ENCODE measurements around the gene PAX7.

PAX7 gene

GRCh38 chr1:18711536-18712251, 81.0 kb downstream of the PAX7 start:
- DNase-seq, result no peak

- no peak for DNase-seq
Observed at GRCh38 chr1:18712252-18712600, 81.6 kb downstream of the PAX7 start.

- no peak for DNase-seq
Observed at GRCh38 chr1:18714404-18715175, 83.9 kb downstream of the PAX7 start.

- DNase-seq, result no peak
Observed at GRCh38 chr1:18716112-18716784, 85.6 kb downstream of the PAX7 start.

- DNase-seq, result no peak
Observed at GRCh38 chr1:18716785-18717678, 86.4 kb downstream of the PAX7 start.

- DNase-seq, result no peak
Observed at GRCh38 chr1:18719786-18720451, 89.3 kb downstream of the PAX7 start.

- no peak for DNase-seq
Observed at GRCh38 chr1:18721041-18721440, 90.4 kb downstream of the PAX7 start.

- no peak for DNase-seq
Observed at GRCh38 chr1:18721776-18722175, 91.1 kb downstream of the PAX7 start.

- DNase-seq, result no peak
Observed at GRCh38 chr1:18722270-18722669, 91.6 kb downstream of the PAX7 start.

- no peak for DNase-seq
Observed at GRCh38 chr1:18723206-18723605, 92.6 kb downstream of the PAX7 start.

- DNase-seq, result no peak
Observed at GRCh38 chr1:18723701-18724411, 93.2 kb downstream of the PAX7 start.

- no peak for DNase-seq
Observed at GRCh38 chr1:18724801-18725200, 94.2 kb downstream of the PAX7 start.

GRCh38 chr1:18725231-18725895, 94.7 kb downstream of the PAX7 start:
- no peak for DNase-seq

GRCh38 chr1:18726368-18726767, 95.7 kb downstream of the PAX7 start:
- no peak for DNase-seq

- DNase-seq, result no peak
Observed at GRCh38 chr1:18727956-18728355, 97.3 kb downstream of the PAX7 start.

GRCh38 chr1:18730321-18730720, 99.7 kb downstream of the PAX7 start:
- DNase-seq, result no peak

GRCh38 chr1:18731148-18731547, 100.5 kb downstream of the PAX7 start:
- no peak for DNase-seq

- no peak for DNase-seq
Observed at GRCh38 chr1:18731591-18732235, 101.1 kb downstream of the PAX7 start.

- no peak for DNase-seq
Observed at GRCh38 chr1:18732686-18733085, 102.0 kb downstream of the PAX7 start.

GRCh38 chr1:18734001-18734400, 103.4 kb downstream of the PAX7 start:
- DNase-seq, result no peak

All from NCI-H345 (cell line).